CD4-positive, alpha-beta T cell treated with Interleukin-17A for 4 hours (primary cell): ENCODE measurements around the gene NRAP.

ENCODE experiments used
- DNase-seq: peaks from one replicate; pipeline ENCODE4 v3.0.0-alpha.2; 2020; ENCODE audit warnings: mixed read lengths

NRAP gene

DNA sequence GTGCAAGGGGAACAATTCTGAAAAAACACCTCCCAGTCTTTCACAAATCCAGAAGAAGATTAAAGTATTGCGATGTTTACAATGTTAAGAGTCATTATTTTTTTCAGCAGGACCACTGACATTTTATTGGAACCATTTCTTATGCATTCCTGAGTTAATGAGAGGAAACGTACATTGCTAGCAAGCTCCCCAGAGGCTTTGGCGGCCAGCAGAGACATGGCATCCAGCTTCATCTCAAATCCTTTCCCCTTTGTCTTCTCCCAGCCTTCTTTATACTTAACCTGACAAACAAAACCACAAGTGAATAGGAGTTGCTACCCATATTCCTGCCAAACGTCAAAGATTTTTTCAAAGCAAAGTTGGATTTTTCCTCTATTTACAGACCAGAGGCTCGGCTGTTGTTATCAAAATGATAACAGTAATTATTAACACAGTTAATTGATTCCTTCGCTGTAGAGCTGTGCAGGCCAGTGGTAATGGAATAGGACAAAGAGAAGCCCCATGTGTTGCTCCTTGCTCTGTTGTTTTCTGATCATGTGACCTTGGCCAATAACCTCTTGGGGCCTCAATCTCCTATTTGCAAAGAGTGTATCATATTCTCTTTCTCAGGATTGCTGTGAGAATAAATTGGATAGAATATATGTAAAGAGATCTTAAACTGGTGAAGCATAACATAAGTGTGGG, 32.0 kb downstream of the NRAP start:
- no peak for DNase-seq

DNA sequence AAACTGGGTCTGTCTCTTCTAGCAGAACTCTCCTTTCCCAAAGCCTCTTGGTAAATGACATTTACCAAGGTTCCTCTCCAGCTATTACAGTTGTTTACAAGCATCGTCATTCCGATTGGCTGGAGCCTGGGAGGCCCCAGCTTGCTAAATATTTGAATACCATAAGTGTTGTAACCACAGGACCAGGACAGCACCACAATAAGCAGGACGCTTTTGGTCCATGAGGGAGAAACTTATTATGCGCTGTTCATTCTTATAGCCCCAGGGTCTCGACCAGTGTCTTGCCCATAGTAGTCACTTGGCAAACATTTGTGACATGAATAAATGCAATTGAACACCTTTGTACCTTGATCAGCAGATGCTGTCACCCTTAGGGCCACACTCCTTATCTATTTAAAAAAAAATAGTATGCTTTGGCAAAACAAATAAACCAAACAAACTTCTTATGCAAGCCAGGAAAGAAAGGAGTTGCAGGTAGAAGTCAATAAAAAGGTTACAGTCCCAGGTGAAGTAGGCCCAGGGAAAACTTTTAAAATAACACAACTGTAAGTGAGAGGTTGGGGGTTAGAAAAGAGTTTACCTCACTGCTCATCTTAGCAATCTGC, 32.8 kb downstream of the NRAP start:
- DNase-seq: no peak

DNA sequence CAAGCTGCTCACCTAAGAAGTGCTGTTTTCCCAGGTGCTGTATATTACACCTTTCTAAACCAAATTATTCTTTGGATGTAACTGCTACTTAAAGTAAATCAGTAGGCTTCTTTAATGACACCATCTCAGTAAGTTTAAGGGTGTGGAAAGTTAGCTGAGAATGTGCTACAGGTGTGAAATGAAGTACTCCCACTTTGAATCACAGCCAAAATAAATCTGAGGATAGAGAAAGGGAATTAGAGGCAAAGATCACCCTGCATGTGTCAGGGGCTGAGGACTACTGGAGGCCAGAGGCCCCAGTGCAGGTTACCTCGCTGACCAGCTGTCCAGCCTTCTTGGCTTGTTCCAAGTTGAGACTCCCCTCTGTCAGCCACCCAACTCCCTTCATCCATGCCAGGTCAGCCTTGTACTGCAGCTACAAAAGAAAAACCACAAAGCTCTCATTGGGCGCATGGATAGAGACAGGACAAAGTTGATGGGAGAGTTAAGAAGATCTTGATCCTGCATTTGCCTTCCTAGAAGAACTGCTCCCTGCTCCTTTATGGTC, 35.2 kb downstream of the NRAP start:
- no peak for DNase-seq

DNA sequence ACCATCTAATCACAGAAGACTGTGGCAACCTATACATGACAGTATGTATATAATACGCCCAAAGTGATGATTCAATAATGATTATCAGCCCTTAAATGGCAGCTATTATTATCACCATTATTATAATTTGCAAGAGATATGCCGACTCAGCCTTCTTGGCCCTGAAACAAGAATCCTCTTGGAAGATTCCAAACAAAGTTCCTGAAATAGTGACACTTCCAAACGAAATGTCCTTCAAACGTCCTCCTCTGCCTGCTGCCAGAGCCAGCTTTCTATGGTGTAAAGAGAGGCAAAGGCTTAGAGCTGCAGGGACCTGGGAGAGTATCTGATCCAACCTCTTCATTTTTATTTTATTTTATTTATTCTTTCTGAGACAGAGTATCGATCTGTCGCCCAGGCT, 36.0 kb downstream of the NRAP start:
- DNase-seq: no peak

DNA sequence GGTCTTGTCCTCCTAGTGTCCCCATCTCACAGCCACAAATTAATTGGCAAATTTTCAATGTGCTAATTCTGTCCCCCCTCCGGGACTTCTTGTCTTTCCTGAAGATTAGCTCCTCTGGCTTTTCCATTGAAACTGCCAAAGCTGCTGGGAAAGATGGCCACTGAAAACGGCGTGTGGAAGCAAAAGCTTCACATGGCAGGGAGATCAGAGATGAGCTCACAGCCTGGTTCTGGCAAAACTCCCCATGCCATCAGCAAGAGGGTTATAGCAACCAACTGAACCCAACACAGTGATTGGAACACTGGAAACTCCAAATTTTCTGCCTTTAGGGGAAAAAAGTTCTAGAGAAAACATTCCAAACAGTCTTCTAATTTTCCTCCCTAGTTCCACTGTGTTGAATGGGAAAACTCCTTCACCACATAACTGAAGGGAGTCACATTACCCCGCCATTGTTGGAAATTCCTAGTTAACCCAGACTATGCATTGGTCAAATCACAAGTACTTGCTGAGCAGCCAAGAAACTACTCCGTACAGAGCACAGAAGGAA, 37.0 kb downstream of the NRAP start:
- no peak for DNase-seq

DNA sequence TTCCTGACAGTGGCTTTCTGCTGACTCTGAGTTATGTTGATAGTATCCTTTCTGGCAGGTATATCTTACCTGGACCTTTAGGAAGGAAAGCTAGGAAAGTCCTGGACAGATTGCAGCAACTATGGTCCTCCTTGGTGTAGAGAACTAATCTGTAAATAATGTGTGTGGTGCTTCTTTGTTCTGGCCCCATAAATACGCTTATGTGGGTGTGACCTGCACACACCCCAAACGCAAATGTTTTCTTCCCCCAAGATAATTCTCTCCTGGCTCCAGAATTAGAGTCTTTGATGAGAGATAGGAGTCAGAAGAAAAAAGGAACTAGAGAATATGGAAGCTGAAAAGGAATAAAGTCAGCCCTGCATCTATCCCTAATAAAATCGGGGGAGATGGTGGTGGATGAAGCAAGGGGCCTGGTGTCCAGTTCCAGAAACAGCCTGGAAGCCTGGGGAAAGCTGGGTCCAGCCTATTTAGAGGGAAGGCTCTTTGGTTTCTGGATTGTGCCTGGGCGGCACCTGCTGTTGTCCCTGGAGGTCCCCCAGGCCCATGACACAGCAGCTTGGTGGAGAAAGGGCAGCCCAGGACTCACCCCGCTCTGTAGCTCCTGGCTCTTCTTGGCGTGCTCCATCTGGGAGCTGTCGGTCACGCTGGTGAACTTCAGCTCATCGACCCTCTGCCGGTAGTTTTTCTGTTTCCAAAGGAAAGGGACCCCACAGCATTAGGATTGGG, 38.2 kb downstream of the NRAP start:
- DNase-seq: no peak

DNA sequence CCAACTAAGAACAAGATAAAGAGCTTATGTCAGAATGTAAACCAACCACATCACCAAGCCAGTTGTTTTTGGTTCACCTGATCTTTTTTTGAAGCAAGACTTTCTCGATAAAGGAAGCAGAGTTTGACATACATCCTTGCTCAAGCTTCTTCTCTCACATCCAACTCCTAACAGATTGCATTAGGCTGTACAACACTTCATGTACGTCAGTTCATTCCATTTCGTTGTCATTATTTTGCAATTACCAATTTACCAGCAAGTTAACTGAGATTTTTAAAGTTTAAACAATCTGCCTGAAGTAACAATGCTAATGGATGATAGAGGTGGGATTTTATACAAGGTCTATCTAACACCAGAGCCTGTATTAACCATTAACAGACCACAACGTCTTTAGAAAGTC, 41.0 kb downstream of the NRAP start:
- no peak for DNase-seq

DNA sequence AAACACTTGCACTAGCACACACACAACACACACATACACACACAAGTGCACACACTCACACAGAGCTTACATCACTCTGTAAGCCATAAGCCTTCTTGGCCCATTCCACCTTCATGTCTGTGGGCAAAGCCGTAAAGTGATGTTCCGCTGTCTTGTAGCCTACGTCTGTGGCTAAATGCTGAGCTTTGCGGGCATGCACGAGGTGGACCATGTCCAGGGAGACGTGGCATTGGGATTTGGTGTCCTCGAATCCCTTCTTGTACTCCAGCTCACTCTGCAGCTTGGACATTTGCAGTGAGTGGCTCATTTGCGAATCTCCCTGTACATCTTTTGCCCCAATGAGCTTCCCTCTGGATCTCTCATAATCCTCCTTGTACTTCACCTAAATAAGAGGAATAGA, 42.0 kb downstream of the NRAP start:
- no peak for DNase-seq

DNA sequence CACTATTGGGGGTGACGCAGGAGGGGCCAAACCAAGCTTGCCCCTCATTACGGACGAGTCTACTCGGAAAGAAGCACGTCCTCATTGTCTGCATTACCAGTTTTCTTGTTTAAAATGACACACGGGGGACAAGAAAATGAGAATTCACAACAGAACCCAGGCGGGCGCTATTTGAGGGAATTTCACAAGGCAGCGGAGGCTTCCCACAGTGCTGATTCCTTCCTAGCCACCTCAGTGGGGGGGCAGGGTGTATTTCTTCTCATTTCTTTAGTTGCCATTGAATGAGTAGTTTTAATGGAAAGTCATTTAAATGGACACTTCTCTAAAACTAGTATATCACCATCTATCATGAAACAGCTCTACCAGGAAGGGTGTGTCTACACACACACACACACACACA, 42.9 kb downstream of the NRAP start:
- no peak for DNase-seq

DNA sequence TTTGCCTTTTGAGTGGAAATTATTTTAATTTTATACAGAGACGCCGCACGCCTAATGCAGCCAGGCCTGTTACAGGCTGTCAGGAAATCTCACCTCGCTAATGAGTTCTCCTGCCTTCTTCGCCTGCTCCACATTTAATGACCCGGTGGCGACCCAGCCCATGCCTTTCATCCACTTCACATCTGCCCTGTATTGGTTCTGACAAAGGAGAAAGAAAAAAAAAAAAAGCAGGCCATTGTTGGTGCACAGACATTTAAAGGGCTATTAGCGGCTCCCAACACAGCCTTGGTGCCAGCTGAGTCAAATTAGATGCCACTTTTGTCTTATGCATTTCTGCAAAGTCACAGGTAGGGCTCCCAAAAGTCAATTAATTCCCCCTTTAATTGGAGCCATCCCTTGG, 43.3 kb downstream of the NRAP start:
- DNase-seq: no peak

DNA sequence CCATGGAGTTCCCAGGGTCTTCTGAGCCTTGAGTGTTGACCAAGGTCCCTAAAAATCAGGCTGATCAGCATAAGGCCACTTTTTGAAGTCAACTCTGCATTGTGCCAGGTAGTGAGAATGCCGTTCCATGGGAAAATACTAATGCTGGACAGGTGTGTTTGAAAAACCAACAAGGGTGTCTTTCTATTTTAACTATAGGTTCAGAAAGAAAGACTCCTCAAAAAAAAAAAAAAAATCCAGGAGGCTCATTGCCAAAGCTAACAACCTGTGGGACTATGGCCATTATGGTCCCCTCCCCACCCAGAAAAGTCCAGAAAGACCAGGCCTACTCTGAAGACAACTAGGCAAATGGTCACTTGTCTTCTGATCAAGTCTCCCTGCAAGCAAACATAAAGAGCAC, 44.4 kb downstream of the NRAP start:
- DNase-seq: no peak

DNA sequence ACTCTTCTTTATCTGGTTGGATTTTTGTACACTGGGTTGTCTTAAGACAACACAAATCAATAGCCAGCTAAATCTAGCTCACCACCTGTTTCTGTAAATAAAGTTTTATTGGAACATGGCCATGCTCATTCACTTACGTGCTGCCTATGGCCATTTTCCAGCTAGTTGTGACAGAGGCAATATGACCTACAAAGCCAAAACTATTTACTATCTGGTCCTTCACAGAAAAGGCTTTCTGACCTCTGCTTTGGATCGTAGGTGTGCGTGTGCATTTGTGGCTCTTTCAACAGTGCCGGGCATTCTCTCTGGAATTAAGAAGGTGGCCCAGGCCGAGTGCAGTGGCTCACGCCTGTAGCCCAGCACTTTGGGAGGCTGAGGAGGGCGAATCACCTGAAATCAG, 45.5 kb downstream of the NRAP start:
- no peak for DNase-seq

DNA sequence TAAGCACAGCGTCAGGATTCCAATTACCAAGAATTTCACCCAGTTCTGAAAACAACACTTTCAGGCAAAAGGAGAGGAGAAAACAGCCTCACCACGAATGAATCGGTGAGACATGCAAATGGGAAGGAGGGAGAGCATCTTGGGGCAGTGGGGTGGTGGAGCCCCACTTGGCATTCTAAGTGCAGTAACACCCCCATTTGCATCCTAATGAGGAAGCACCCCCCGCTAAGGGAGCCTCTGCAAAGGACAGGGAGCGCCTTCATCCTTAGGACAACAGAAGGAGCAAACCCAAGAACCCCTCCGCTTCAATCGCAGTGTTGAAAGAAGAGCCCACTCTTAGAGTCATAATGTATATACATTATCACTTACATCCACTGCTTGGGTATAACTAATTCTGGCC, 46.8 kb downstream of the NRAP start:
- DNase-seq: no peak

DNA sequence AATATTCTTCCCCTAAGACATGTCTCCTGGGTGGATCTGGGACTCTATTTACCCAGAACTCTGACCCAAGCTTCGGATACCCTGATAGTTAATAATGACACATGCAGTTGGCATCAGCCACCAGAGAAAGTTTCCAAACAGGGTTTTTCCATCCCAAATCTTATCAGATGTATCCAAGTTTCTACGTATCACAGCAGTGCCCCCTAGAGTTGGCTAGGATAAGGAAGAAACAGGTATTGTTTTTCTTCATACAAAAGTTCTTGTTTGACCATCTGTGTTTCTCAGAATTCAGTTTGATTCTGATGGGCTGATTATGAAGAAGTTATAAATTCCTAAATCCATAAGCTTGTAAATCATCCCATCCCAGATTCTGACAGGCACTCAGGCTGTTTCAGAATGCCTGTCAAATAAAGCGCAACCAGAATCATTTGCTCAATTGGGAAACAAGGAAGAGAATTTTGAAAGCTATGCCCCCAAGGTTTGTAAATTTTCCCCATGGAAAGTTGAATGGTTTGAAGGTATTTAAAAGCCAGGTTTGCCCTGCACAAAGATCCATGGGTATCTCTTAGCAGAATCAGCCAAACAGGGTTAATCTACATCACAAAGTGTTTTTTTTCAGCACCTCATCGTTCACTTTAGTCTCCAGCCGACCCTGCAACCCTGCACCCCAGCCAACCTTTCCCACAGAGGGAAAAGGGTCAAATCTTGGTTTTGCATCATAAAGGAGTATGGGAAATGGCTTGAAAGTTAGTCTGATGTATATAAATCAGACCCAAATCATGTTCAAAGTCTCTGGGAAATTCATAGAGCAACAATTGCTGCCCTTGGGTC, 47.4 kb downstream of the NRAP start:
- no peak for DNase-seq

DNA sequence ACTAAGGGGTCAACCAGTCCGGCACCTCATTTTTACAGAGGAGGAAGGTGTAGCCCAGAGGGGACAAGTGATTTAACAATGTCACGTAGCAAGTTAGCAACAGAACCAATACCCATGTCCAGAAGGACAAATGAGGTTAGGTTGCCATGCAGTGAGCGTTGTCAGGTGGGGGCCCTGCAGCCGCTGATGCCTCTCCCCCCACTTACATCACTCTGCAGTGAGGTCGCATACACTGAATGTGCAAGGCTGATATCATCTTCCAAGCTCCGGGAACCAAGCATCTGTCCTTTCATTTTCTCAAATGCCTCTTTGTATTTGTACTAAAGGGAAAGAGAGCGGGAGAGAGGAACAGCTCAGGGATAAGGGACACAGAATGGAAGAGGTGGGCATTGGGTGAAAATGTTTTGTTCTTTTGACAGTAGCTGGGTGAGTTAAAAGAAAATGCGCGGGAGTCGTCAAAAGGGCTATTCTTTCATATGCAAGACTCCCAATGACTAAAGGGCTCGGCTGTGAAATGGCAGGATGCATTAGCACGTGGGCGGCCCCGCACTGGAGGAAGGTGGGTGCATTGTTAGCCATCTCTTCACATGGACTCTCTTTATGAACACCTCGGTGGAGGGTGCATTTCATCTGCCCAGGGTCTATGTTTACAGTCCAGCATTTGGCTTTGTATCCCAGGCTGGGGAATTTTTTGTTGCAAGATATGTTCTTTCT, 49.7 kb downstream of the NRAP start:
- no peak for DNase-seq

DNA sequence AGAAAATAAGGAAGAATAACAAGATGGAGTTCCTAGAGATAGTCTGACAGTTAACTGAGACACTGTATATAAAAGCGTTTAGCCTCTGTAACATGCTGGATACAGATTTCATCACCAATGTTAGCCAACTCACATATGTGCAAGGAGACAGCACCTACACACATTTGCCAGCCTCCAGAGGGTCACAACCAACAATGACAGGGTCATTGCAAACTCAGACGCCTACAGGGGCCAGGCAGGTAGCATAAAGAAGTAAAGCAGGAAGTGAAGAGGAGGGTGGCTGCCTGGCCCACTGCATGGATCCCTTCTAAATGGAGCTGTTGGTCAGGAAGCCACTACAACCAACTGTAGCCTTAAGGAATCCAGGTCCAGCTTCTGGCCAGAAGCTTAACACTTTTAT, 50.4 kb downstream of the NRAP start:
- no peak for DNase-seq

DNA sequence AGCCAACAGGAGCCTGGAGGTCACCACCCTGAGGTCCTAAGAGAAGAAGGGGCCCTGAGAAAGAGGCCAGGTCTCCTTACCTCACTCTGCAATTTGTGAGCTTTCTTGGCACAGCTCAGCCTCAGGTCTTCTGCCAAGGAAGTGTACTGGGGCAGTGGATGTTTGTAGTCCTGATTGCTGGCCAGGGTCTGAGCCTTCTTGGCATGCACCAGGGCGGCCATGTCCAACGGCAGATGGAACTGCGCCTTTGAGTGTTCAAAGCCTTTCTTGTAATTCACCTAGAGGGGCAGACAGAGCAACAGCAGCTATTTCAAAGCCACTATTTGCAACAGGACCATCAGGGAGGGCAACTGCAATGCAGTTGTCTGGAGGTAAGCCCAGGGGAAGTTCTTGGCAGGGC, 51.7 kb downstream of the NRAP start:
- DNase-seq: no peak

DNA sequence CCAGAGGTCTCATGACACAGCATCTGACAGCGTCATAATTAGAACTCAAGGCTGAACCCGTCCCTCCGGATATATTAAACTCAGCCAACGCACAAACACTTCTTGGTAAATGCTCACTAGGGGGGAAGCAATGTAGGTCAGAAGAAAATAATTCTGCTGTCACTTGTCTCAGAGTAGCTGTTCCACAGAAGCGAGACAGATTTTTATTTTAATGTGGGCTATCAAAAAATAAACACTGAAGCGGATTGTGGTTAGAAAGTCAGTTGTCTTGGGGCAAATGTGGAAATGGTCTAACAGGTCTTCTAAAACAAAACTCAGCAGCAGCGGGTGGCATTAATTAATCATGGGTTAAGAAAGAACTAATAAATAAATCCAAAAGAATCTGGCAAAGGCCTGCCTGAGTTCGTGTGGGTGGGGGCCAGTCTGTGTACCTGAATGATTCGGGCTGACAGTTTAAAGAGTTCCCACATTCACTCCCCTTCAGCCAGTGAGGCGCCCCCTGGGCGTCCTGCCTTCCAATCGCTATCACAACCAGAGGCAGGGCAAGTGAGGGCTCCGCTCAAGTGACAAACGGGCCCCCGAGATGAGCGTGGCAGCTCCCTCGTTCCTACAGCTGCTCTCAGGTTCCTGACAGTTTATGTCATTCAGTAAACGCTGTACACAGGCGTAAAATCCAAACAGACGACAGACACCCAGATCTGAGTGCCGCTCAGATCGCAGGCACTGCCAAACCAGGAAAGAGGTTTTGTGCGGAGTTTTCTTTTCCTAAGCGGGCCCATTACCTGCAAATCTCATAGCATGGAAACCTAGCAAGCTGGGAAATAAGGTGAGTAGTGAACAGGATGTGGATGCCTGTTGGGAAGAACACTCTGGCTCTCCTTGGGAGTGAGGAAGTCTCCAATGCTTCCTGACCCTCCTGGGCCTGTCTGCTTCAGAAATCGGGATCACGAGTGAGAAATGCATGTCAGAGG, 52.9 kb downstream of the NRAP start:
- DNase-seq: no peak

DNA sequence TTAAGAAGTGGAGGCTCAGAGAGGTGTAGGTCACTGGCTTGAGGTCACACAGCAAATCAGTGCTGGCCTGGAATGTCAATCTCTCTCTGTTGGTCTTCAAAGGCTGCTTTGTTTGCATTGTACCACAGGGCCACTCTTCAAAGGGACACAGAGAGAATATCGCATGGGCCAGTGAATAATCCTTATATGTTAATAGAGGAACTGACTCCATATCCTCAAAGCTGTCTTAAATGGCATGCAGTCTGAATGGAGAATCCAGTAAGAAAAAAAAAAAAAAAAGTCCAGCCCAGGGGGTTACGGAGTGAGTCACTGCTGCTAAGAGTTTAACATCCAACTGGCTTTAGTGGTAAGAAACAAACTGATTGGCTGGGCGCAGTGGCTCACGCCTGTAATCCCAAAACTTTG, 54.1 kb downstream of the NRAP start:
- no peak for DNase-seq

DNA sequence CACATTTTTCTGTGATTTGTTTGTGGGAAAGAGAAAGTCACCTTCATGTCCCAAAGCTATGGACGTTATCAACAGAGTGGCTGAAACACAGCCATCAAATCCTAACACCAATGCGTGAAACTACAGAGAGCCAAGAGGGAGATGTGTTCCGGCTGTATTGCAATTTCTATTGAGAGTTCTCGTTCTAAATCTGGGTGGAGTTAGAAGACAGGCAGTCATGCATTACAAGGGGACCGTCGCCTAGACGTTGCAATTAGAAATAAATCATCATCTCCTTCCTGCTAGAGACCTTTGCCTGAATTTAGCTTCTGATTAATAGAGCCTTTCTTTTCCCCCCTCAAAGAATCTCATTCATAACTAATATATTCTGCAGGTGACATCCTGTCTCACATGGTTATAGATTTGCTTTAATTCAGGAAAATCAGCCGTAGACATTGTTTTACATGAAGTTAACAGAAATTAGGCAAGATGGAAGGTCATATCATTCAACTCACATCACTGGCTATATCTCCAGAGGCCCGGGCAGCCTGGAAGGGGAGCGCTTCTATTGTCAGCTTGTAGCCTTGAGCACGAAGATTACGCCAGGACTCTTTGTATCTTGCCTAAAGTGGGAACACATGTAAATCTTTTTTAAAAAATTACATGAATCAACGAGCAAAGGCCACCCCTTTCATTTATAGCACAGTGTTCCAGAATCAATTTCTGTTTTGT, 58.4 kb downstream of the NRAP start:
- DNase-seq: no peak
